HepG2 (cell line): ENCODE results near the gene KLK10. TPM values are rescaled to one million over a fixed set of nuclear protein-coding genes. Genes with fewer than 3 reads are reported as not detected.

Source experiments
- ATAC-seq: fragments of 200-7000 bp; cut with Tn5 transposase; 3 replicates; pipeline ENCODE4 v1.9.1; 2020; ENCODE audit warnings: mild to moderate bottlenecking, moderate library complexity
- BruUV-seq: library from RNA; stranded (reverse); fragments of 400-500 nt; replicated peaks from 2 replicates; lab custom pipeline; 2021; lab: Mats Ljungman, UMichigan
- CTCF ChIA-PET: fragments of 300-600 bp; formaldehyde crosslinking; extraction: SDS; loops from one replicate; lab custom pipeline; 2021; ENCODE audit warnings: low total read pairs, inconsistent platforms, low intra/inter-chr PET ratio; lab: Yijun Ruan, JAX
- POLR2A ChIA-PET: fragments of 350-600 bp; sonication (Branson Sonifier 250); formaldehyde crosslinking; loops from one replicate; lab custom pipeline; 2020; ENCODE audit warnings: antibody characterized with exemption, inconsistent platforms; lab: Yijun Ruan, JAX
- DNase-seq: peaks from one replicate; pipeline ENCODE4 v3.0.0-alpha.2; 2015; ENCODE audit warnings: low spot score
- FAIRE-seq: peaks from 3 replicates; lab custom pipeline; 2011; peaks lifted over from hg19 to GRCh38; lab: Jason Lieb, UNC
- H2AFZ ChIP-seq: one replicate; pipeline ENCODE4 v1.6.1; 2011; ENCODE audit warnings: low read length, inconsistent platforms
- H3K27ac ChIP-seq: fragments of 300-600 bp; 3 replicates; pipeline ENCODE4 v1.8.0; 2011; ENCODE audit warnings: mixed run types, mild to moderate bottlenecking, mixed read lengths, low read length, inconsistent platforms; ENCODE audit not compliant: insufficient read depth; ENCODE audit errors: extremely low read length
- H3K27me3 ChIP-seq, 2 experiments: fragments of 200-600 bp in 1 of 2; 2 replicates in 1 of 2; 3 replicates in 1 of 2; pipeline versions ENCODE4 v1.6.0 to v1.8.0; 2011; ENCODE audit warnings: low read length in 2 of 2, mild to moderate bottlenecking in 2 of 2, moderate library complexity in 2 of 2, inconsistent platforms in 1 of 2; ENCODE audit not compliant: insufficient read depth in 2 of 2, control insufficient read depth in 1 of 2
- H3K36me3 ChIP-seq, 2 experiments: fragments of 200-600 bp in 1 of 2; replicated peaks in 1 of 2; 2 replicates in 1 of 2; 3 replicates in 1 of 2; pipeline versions ENCODE4 v1.5.1 to v1.8.0; 2011; ENCODE audit warnings: low read length in 2 of 2, inconsistent platforms in 1 of 2; ENCODE audit not compliant: insufficient read depth in 2 of 2, control insufficient read depth in 1 of 2
- H3K4me1 ChIP-seq: 2 replicates; pipeline ENCODE4 v1.5.1; 2012; ENCODE audit warnings: low read length, inconsistent platforms; ENCODE audit not compliant: insufficient read depth
- H3K4me2 ChIP-seq: 2 replicates; pipeline ENCODE4 v1.6.0; 2011; ENCODE audit warnings: low read depth, low read length, inconsistent platforms
- H3K4me3 ChIP-seq, 3 experiments: fragments of 200-600 bp in 1 of 3; sonication (generic), shearing (Covaris generic) in 1 of 3; replicated peaks in 1 of 3; 2 replicates each; pipeline ENCODE4 v1.5.1; 2011 to 2016; ENCODE audit warnings: low read length in 3 of 3, inconsistent platforms in 2 of 3, low read depth in 2 of 3, mild to moderate bottlenecking in 2 of 3, control low read depth in 1 of 3, mixed read lengths in 1 of 3; ENCODE audit not compliant: insufficient read depth in 1 of 3
- H3K79me2 ChIP-seq: one replicate; pipeline ENCODE4 v1.6.1; 2011; ENCODE audit warnings: low read length, inconsistent platforms; ENCODE audit not compliant: insufficient read depth
- H3K9ac ChIP-seq: 2 replicates; pipeline ENCODE4 v1.6.0; 2011; ENCODE audit warnings: mild to moderate bottlenecking, low read depth, low read length, inconsistent platforms; ENCODE audit not compliant: insufficient read depth
- H3K9me3 ChIP-seq: 2 replicates; pipeline ENCODE4 v1.5.1; 2012; ENCODE audit warnings: mild to moderate bottlenecking, low read length
- H4K20me1 ChIP-seq: 2 replicates; pipeline ENCODE4 v1.6.0; 2011; ENCODE audit warnings: inconsistent platforms, mild to moderate bottlenecking, low read length, moderate library complexity; ENCODE audit not compliant: insufficient read depth
- ARHGAP35 ChIP-seq: sonication (generic); formaldehyde crosslinking; IDR thresholded peaks from 2 replicates; pipeline ENCODE4 v1.9.0; 2022; ENCODE audit warnings: mild to moderate bottlenecking, inconsistent platforms, moderate library complexity, missing genetic modification reagents, borderline replicate concordance
- ATF7 ChIP-seq, 2 experiments: fragments of 450-650 bp in 1 of 2; sonication (generic) in 1 of 2; formaldehyde crosslinking in 1 of 2; IDR thresholded peaks; 2 replicates each; pipeline versions ENCODE4 v1.4.0 to v1.6.1; 2016 to 2020; ENCODE audit warnings: antibody characterized with exemption in 1 of 2, mild to moderate bottlenecking in 1 of 2, missing genetic modification reagents in 1 of 2
- CENPX ChIP-seq: sonication (generic); formaldehyde crosslinking; IDR thresholded peaks from 2 replicates; pipeline ENCODE4 v1.9.0; 2021; ENCODE audit warnings: mild to moderate bottlenecking, missing genetic modification reagents, moderate library complexity
- JUND ChIP-seq: sonication (generic); formaldehyde crosslinking; IDR thresholded peaks from 2 replicates; pipeline ENCODE4 v1.8.0; 2022; ENCODE audit warnings: mild to moderate bottlenecking, missing genetic modification reagents
- KDM4B ChIP-seq: sonication (generic); formaldehyde crosslinking; IDR thresholded peaks from 2 replicates; pipeline ENCODE4 v1.4.0; 2020; ENCODE audit warnings: missing genetic modification reagents
- RELA ChIP-seq: sonication (generic); formaldehyde crosslinking; IDR thresholded peaks from 2 replicates; pipeline ENCODE4 v1.4.0; 2020; ENCODE audit warnings: missing genetic modification reagents
- YEATS2 ChIP-seq: sonication (generic); formaldehyde crosslinking; IDR thresholded peaks from 2 replicates; pipeline ENCODE4 v1.4.0; 2020; ENCODE audit warnings: missing genetic modification reagents, borderline replicate concordance
- ZNF143 ChIP-seq: sonication (generic); formaldehyde crosslinking; IDR thresholded peaks from 2 replicates; pipeline ENCODE4 v1.4.0; 2020; ENCODE audit warnings: missing genetic modification reagents
- ZNF432 ChIP-seq: sonication (generic); formaldehyde crosslinking; IDR thresholded peaks from 2 replicates; pipeline ENCODE4 v1.5.0; 2020; ENCODE audit warnings: missing genetic modification reagents, mild to moderate bottlenecking, borderline replicate concordance
- ZNF543 ChIP-seq: sonication (generic); formaldehyde crosslinking; IDR thresholded peaks from 2 replicates; pipeline ENCODE4 v1.4.0; 2020; ENCODE audit warnings: mild to moderate bottlenecking, missing genetic modification reagents
- ZNF674 ChIP-seq: sonication (generic); formaldehyde crosslinking; IDR thresholded peaks from 2 replicates; pipeline ENCODE4 v1.5.0; 2020; ENCODE audit warnings: low read depth, mild to moderate bottlenecking, missing genetic modification reagents
- WGBS: methylation state at CpG from one replicate; pipeline ENCODE4 v1.1.6; 2017; ENCODE audit warnings: low lambda C conversion rate; 5-methylcytosine and 5-hydroxymethylcytosine counted together
- in situ Hi-C: cut with HindIII; loops from 2 replicates; pipeline ENCODE4 v1.10.0; 2017; ENCODE audit warnings: low pct_unique_long_range_greater_than_20kb; ENCODE audit not compliant: extremely low pct_ligation_motif_present
- intact Hi-C: fragments of 100-400 bp; cut with micrococcal nuclease; formaldehyde crosslinking; loops from one replicate; pipeline ENCODE4 v1.10.0; 2022; ENCODE audit not compliant: unreplicated experiment
- polyA plus RNA-seq, 8 experiments: library from polyadenylated mRNA; depleted of rRNA in 3 of 8; stranded (reverse) in 7 of 8; unstranded in 1 of 8; fragments of >200 nt; fragmentation: Illumina TruSeq in 4 of 8; extraction: Trizol in 4 of 8; gene quantifications; 2 replicates each; pipeline versions ENCODE4 v1.2.1 to v1.2.3, GENCODE V29; 2011 to 2016; ENCODE audit warnings: low read depth in 4 of 8, missing spikeins in 1 of 8, mixed read lengths in 1 of 8; ENCODE audit not compliant: insufficient read depth in 1 of 8
- total RNA-seq, 5 experiments: library from RNA; depleted of rRNA; stranded (reverse); fragments of >200 nt; fragmentation: Illumina TruSeq; extraction: Trizol; gene quantifications; 2 replicates each; pipeline ENCODE4 v1.2.3, GENCODE V29; 2016; ENCODE audit warnings: low read depth in 1 of 5
- TF ChIP-seq, protein P1 (sequence below): sonication (generic); formaldehyde crosslinking; IDR thresholded peaks from 2 replicates; pipeline ENCODE4 v1.5.1; 2020; ENCODE audit warnings: mild to moderate bottlenecking, missing genetic modification reagents, borderline replicate concordance
- TF ChIP-seq, protein P2 (sequence below): sonication (generic); formaldehyde crosslinking; conservative IDR thresholded peaks from 2 replicates; pipeline ENCODE4 v1.4.0; 2020; ENCODE audit warnings: missing genetic modification reagents
- TF ChIP-seq, protein P3 (sequence below): sonication (generic); formaldehyde crosslinking; IDR thresholded peaks from 2 replicates; pipeline ENCODE4 v1.4.0; 2020; ENCODE audit warnings: mild to moderate bottlenecking, missing genetic modification reagents

Gene KLK10
- total and polyA plus RNA-seq, 2 of the 13 experiments (the other 11 are each of a cell fraction or from before 2014, with no cell fraction given) = not detected

DNA sequence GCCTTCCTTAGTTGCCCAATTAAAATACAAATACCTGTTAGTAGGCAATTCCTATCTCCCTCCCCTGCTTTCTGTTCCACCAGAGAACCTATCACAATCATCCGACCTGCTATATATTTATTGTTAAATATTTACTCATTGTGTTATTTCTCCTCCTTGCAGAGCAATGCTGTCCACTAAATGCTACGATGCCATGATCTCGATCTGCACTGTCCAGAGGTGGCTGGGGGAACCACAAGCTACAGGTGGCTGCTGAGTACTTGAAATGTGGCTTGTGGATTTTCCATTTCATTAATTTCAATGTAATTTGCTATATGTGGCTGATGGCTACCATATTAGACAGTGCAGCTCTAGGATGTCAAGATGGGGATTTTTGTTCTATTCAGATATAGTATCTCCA, 55.2 kb downstream of the KLK10 start (continued):
- TF ChIP-seq, protein P1, sequence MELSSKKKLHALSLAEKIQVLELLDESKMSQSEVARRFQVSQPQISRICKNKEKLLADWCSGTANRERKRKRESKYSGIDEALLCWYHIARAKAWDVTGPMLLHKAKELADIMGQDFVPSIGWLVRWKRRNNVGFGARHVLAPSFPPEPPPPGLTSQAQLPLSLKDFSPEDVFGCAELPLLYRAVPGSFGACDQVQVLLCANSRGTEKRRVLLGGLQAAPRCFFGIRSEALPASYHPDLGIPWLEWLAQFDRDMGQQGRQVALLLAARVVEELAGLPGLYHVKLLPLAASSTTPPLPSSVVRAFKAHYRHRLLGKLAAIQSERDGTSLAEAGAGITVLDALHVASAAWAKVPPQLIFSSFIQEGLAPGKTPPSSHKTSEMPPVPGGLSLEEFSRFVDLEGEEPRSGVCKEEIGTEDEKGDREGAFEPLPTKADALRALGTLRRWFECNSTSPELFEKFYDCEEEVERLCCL (CRISPR knock-in tag) = no peak

DNA sequence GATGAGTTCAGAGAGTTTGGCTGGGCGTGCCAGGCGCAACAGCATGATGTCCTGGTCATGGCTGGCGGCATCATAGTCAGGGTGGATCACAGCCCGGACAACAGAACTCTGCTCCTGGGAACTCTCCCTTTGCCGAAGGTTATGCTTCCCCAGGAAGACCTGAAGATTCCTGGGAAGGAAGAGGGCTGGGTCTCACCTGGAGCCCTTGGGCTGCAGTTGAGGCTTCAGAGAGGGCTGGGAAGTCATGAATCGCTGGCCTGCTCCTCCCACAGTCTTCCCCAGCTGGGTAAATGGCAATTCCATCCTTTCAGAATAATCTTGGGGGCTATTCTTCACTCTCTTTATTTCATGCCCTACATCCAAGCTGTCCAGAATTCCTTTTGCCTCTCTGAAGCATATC, 56.1 kb downstream of the KLK10 start:
- Histone ChIP-seq H3K4me2 (no peak overlapping the region), H3K36me3 (no peaks in the 10 kb centered on the region), H3K79me2 (no peaks in the 10 kb centered on the region), H3K27ac (no peak overlapping the region), H3K9me3 (no peaks in the 10 kb centered on the region), H4K20me1 (no peaks in the 10 kb centered on the region), H3K4me3 (no peak overlapping the region), H3K9ac (no peak overlapping the region), H3K27me3 (peaks cover 0 to 3% of the 10 kb centered on the region in 2 experiments; a peak in 3 of 5 replicates), H3K4me1 (no peaks in the 10 kb centered on the region), H2AFZ (no peak overlapping the region)
- TF ChIP-seq ZNF143 (CRISPR knock-in tag) (no peak), CENPX (no peak), ARHGAP35 (CRISPR knock-in tag) (no peak), ZNF543 (CRISPR knock-in tag) (no peak), ZNF674 (CRISPR knock-in tag) (no peak), ATF7 (IDR thresholded peaks at IDR 0.05) (no peak), ATF7 (CRISPR knock-in tag; IDR thresholded peaks at IDR 0.05) (no peak), KDM4B (CRISPR knock-in tag) (no peak), JUND (CRISPR knock-in tag) (no peak), RELA (no peak), ZNF432 (CRISPR knock-in tag) (no peak), YEATS2 (CRISPR knock-in tag) (no peak)
- TF ChIP-seq, protein P2, sequence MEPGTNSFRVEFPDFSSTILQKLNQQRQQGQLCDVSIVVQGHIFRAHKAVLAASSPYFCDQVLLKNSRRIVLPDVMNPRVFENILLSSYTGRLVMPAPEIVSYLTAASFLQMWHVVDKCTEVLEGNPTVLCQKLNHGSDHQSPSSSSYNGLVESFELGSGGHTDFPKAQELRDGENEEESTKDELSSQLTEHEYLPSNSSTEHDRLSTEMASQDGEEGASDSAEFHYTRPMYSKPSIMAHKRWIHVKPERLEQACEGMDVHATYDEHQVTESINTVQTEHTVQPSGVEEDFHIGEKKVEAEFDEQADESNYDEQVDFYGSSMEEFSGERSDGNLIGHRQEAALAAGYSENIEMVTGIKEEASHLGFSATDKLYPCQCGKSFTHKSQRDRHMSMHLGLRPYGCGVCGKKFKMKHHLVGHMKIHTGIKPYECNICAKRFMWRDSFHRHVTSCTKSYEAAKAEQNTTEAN (CRISPR knock-in tag) = no peak
- TF ChIP-seq, protein P3, sequence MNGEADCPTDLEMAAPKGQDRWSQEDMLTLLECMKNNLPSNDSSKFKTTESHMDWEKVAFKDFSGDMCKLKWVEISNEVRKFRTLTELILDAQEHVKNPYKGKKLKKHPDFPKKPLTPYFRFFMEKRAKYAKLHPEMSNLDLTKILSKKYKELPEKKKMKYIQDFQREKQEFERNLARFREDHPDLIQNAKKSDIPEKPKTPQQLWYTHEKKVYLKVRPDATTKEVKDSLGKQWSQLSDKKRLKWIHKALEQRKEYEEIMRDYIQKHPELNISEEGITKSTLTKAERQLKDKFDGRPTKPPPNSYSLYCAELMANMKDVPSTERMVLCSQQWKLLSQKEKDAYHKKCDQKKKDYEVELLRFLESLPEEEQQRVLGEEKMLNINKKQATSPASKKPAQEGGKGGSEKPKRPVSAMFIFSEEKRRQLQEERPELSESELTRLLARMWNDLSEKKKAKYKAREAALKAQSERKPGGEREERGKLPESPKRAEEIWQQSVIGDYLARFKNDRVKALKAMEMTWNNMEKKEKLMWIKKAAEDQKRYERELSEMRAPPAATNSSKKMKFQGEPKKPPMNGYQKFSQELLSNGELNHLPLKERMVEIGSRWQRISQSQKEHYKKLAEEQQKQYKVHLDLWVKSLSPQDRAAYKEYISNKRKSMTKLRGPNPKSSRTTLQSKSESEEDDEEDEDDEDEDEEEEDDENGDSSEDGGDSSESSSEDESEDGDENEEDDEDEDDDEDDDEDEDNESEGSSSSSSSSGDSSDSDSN (CRISPR knock-in tag) = no peak
- intact Hi-C loops (no loop called here), in situ Hi-C loops (no loop called here)
- ATAC-seq (no peak), FAIRE-seq (no peak), DNase-seq (no peak)
- no TSS peak for BruUV-seq
- 0% methylated on average over 3 of the region's 6 CpGs for WGBS
- ChIA-PET POLR2A (no interaction called here), CTCF (no interaction called here)
